ENCODE data around the gene ELOVL2. TPM values are rescaled to one million over a fixed set of nuclear protein-coding genes. Genes with fewer than 3 reads are reported as not detected.

ELOVL2 gene
- total RNA-seq, 3 donors from 2014 or later = 0.12 to 0.63 TPM; not detected in 1

DNA sequence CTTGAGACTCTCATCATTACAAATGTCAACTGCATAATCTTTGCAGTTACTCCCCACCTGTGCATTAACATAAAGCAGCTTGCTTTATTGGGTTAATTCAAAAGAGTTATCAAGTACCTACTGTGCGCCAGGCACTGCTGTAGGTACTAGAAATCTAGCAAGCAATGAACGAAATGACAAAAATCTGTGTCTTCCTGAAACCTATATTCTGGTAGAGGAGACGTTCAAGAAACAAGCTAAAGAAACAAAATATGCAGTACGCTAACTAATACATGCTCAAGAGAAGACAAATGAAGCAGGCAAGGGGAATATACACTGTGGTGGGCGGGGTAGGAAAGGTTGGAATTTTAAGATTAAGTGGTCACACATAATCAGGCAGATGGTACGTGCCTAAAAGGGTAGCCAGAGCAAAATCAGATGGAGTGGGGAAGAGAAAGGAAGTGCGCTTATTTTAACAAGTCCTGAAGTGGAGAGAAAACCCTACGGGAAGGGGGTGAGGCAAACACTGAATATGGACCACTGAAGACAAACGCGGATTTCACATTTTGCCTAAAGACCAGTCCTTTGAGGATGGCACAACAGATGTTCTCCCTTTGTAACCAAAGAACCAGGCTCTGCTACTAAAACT, 1.2 kb downstream of the ELOVL2 start:
- DNase-seq (no peak), ATAC-seq (no peak)
- Histone ChIP-seq H3K36me3 (ENCODE audit: low read depth) (no peaks in the 10 kb centered on the region), H3K4me1 (ENCODE audit: low read depth) (no peaks in the 10 kb centered on the region), H3K9me3 (no peaks in the 10 kb centered on the region), H3K4me3 (no peak overlapping the region)
- TF ChIP-seq, protein P1, sequence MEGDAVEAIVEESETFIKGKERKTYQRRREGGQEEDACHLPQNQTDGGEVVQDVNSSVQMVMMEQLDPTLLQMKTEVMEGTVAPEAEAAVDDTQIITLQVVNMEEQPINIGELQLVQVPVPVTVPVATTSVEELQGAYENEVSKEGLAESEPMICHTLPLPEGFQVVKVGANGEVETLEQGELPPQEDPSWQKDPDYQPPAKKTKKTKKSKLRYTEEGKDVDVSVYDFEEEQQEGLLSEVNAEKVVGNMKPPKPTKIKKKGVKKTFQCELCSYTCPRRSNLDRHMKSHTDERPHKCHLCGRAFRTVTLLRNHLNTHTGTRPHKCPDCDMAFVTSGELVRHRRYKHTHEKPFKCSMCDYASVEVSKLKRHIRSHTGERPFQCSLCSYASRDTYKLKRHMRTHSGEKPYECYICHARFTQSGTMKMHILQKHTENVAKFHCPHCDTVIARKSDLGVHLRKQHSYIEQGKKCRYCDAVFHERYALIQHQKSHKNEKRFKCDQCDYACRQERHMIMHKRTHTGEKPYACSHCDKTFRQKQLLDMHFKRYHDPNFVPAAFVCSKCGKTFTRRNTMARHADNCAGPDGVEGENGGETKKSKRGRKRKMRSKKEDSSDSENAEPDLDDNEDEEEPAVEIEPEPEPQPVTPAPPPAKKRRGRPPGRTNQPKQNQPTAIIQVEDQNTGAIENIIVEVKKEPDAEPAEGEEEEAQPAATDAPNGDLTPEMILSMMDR (IDR thresholded peaks at IDR 0.05) = no peak
- intact Hi-C loops (cut with DNase I, micrococcal nuclease) = no loop called here

DNA sequence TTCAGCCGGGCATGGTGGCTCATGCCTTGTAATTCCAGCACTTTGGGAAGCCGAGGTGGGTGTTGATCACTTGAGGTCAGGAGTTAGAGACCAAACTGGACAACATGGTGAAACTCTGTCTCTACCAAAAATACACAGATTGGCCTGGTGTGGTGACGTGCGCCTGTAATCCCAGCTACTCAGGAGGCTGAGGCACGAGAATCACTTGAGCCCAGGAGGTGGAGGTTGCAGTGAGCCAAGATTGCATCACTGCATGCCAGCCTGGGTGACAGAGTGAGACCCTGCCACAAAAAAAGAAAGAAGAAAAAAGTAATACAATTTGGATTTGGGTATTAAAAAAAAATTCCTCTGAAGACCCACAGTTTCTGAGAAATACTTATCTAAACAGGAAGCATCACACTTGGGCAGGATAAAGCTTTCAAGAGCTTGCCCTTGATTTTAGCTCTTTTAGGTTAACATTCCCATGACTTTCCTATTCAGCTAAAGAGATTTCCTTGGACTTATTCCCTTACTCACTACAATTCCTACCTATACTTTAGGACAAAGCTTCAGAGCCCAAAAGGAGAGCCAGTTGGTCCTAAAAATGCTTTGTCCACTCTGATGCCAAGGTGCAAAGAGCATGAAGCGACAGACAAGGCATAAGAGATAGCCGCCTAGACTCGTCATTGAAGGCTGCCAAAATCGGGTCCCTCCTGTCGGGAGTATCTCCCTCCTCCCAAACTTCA, 1.9 kb downstream of the ELOVL2 start:
- ATAC-seq (no peak), DNase-seq (no peak)
- intact Hi-C loops (cut with DNase I, micrococcal nuclease) = no loop called here
- Histone ChIP-seq H3K4me1 (ENCODE audit: low read depth) (no peaks in the 10 kb centered on the region), H3K9me3 (no peaks in the 10 kb centered on the region), H3K36me3 (ENCODE audit: low read depth) (no peaks in the 10 kb centered on the region), H3K4me3 (no peak overlapping the region)
- TF ChIP-seq, protein P1 (IDR thresholded peaks at IDR 0.05) = no peak

DNA sequence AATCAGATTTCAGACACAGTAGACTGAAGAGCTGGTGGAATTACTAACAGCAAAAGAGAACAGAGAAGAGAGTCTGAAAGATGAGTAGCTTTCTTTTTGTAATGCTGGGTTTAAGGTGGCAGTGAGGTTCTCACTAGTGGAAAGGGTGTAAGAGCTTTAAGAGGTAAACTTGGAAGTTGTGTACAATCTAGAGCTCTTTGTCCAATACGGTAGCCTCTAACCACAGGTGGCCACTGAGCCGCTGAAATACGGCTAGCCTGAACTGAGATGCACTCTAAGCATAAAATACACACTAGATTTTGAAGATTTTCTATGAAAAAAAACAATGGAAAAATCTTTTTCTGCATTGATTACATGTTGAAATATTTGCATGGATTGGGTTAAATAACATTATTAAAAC, 4.0 kb downstream of the ELOVL2 start:
- Histone ChIP-seq H3K9me3 (no peaks in the 10 kb centered on the region), H3K4me3 (no peak overlapping the region), H3K36me3 (ENCODE audit: low read depth) (no peaks in the 10 kb centered on the region), H3K4me1 (ENCODE audit: low read depth) (no peaks in the 10 kb centered on the region)
- ATAC-seq (no peak), DNase-seq (no peak)
- TF ChIP-seq, protein P1 (IDR thresholded peaks at IDR 0.05) = no peak
- intact Hi-C loops (cut with DNase I, micrococcal nuclease) = no loop called here

DNA sequence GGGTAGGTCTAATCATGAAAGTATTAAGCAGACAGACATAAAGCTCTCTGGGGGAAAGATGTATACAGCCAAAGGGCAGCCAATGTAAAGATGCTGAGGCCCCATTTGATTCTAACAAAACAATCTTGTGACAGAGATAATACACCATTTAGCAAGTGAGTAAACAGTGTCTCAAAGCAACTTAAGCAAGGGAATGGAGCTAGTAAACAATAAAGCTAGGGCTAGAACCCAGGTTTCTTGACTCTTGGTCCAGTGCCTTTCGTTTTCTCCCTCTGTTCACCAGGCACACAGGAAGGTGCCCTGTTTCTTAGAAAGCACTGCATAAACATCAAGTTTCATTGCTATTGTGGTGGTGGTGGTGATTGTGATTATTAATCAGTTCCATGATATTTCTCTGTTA, 5.1 kb downstream of the ELOVL2 start:
- TF ChIP-seq, protein P1 (IDR thresholded peaks at IDR 0.05) = no peak
- intact Hi-C loops (cut with DNase I, micrococcal nuclease) = no loop called here
- H3K9me3 ChIP-seq = no peaks in the 10 kb centered on the region
- H3K4me3 ChIP-seq = no peak overlapping the region
- no peak for ATAC-seq
- DNase-seq = no peak
- H3K36me3 ChIP-seq (ENCODE audit: low read depth) = no peaks in the 10 kb centered on the region
- no peaks in the 10 kb centered on the region for H3K4me1 ChIP-seq (ENCODE audit: low read depth)

DNA sequence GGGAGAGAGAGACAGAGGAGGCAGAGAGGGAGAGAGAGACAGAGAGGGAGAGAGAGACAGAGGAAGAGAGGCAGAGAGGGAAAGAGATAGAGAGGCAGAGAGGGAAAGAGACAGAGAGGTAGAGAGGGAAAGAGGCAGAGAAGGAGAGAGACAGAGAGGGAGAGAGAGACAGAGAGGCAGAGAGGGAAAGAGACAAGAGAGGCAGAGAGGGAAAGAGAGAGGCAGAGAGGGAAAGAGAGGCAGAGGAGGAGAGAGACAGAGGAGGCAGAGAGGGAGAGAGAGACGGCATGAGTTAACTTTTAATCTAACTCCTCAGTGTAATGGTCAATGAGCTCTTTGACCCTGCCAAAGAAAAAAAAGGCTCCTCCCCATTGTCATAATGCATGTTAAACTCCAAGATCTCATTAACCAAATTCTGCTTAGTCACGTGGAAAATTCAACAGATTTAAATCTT, 7.1 kb downstream of the ELOVL2 start:
- no peak for DNase-seq
- H3K36me3 ChIP-seq (ENCODE audit: low read depth) = no peaks in the 10 kb centered on the region
- no peak for ATAC-seq
- no peaks in the 10 kb centered on the region for H3K4me1 ChIP-seq (ENCODE audit: low read depth)
- H3K9me3 ChIP-seq = no peaks in the 10 kb centered on the region
- intact Hi-C loops (cut with DNase I, micrococcal nuclease) = no loop called here
- no peak overlapping the region for H3K4me3 ChIP-seq
- TF ChIP-seq, protein P1 (IDR thresholded peaks at IDR 0.05) = no peak
